ENCODE data around the gene RAB6B. TPM values are rescaled to one million over a fixed set of nuclear protein-coding genes. Genes with fewer than 3 reads are reported as not detected.

The RAB6B gene
- total RNA-seq, 1 experiment from 2014 or later = 0.52 TPM

GRCh38 chr3:133833267-133833666 is 62.4 kb downstream of the RAB6B start:
- Histone ChIP-seq H3K27me3 (ENCODE audit: insufficient read depth, low read depth) (peaks cover 19% of the 10 kb centered on the region; the same call in 1 of the 2 replicates), H3K4me3 (no peak overlapping the region), H3K4me2 (no peak overlapping the region), H3K27ac (no peak overlapping the region), H4K20me1 (ENCODE audit: insufficient read depth) (no peaks in the 10 kb centered on the region), H3K36me3 (ENCODE audit: low read depth) (no peaks in the 10 kb centered on the region), H3K9me3 (ENCODE audit: insufficient read depth, low read depth) (no peaks in the 10 kb centered on the region), H2AFZ (no peak overlapping the region), H3K79me2 (ENCODE audit: low read depth) (no peaks in the 10 kb centered on the region), H3K4me1 (replicated peaks; ENCODE audit: insufficient read depth) (no peaks in the 10 kb centered on the region), H3F3A (ENCODE audit: insufficient read depth, low read depth) (no peaks in the 10 kb centered on the region), H3K9me2 (ENCODE audit: insufficient read depth) (no peaks in the 10 kb centered on the region)
- POLR2A ChIA-PET (ENCODE audit: unreplicated experiment) = no interaction called here
- no TSS peak for BruUV-seq (replicated peaks)
- no peak for TF ChIP-seq EZH2 (IDR thresholded peaks at IDR 0.05; ENCODE audit: low read depth)
- no peak for TF ChIP-seq CTCF (conservative IDR thresholded peaks at IDR 0.05)
- CTCF ChIA-PET = interaction anchor here (1.0 kb wide), 1 partner anchor 16 kb away, joined by 5 read pairs; no protein-coding TSS in a partner anchor
- intact Hi-C loops (cut with micrococcal nuclease; ENCODE audit: unreplicated experiment) = no loop called here
- no peak for DNase-seq

GRCh38 chr3:133832802-133833144 is 62.9 kb downstream of the RAB6B start:
- H3K36me3 ChIP-seq (ENCODE audit: low read depth) = no peaks in the 10 kb centered on the region
- H3K4me3 ChIP-seq = no peak overlapping the region
- no peak overlapping the region for H2AFZ ChIP-seq
- no peak overlapping the region for H3K27ac ChIP-seq
- no peaks in the 10 kb centered on the region for H4K20me1 ChIP-seq (ENCODE audit: insufficient read depth)
- no peaks in the 10 kb centered on the region for H3K4me1 ChIP-seq (replicated peaks; ENCODE audit: insufficient read depth)
- H3K4me2 ChIP-seq = no peak overlapping the region
- POLR2A ChIA-PET (ENCODE audit: unreplicated experiment) = no interaction called here
- H3K27me3 ChIP-seq (ENCODE audit: insufficient read depth, low read depth) = peaks cover 14% of the 10 kb centered on the region; the same call in 1 of the 2 replicates
- peak in 1 of 2 experiments; percentile 25 for DNase-seq
- no peaks in the 10 kb centered on the region for H3F3A ChIP-seq (ENCODE audit: insufficient read depth, low read depth)
- no TSS peak for BruUV-seq (replicated peaks)
- no peaks in the 10 kb centered on the region for H3K79me2 ChIP-seq (ENCODE audit: low read depth)
- TF ChIP-seq EZH2 (IDR thresholded peaks at IDR 0.05; ENCODE audit: low read depth) (no peak), CTCF (conservative IDR thresholded peaks at IDR 0.05) (no peak)
- CTCF ChIA-PET = interaction anchor here (1.0 kb wide), 1 partner anchor 16 kb away, joined by 5 read pairs; no protein-coding TSS in a partner anchor
- H3K9me2 ChIP-seq (ENCODE audit: insufficient read depth) = no peaks in the 10 kb centered on the region
- intact Hi-C loops (cut with micrococcal nuclease; ENCODE audit: unreplicated experiment) = no loop called here
- no peaks in the 10 kb centered on the region for H3K9me3 ChIP-seq (ENCODE audit: insufficient read depth, low read depth)

- peaks cover 8% of the 10 kb centered on the region; the same call in 1 of the 2 replicates for H3K27me3 ChIP-seq (ENCODE audit: insufficient read depth, low read depth)
- BruUV-seq (replicated peaks) = no TSS peak
- H3K9me2 ChIP-seq (ENCODE audit: insufficient read depth) = no peaks in the 10 kb centered on the region
- H3K27ac ChIP-seq = no peak overlapping the region
- H3K79me2 ChIP-seq (ENCODE audit: low read depth) = no peaks in the 10 kb centered on the region
- H3K9me3 ChIP-seq (ENCODE audit: insufficient read depth, low read depth) = no peaks in the 10 kb centered on the region
- ChIA-PET POLR2A (ENCODE audit: unreplicated experiment) (no interaction called here), CTCF (interaction anchor here (1.0 kb wide), 1 partner anchor 15 kb away, joined by 5 read pairs; no protein-coding TSS in a partner anchor)
- TF ChIP-seq CTCF (conservative IDR thresholded peaks at IDR 0.05) (peak; percentile 26; the same call in 1 of the 2 replicates), EZH2 (IDR thresholded peaks at IDR 0.05; ENCODE audit: low read depth) (no peak)
- H2AFZ ChIP-seq = no peak overlapping the region
- intact Hi-C loops (cut with micrococcal nuclease; ENCODE audit: unreplicated experiment) = no loop called here
- no peaks in the 10 kb centered on the region for H3K4me1 ChIP-seq (replicated peaks; ENCODE audit: insufficient read depth)
- H3K4me3 ChIP-seq = no peak overlapping the region
- H3K36me3 ChIP-seq (ENCODE audit: low read depth) = no peaks in the 10 kb centered on the region
- no peak overlapping the region for H3K4me2 ChIP-seq
- no peaks in the 10 kb centered on the region for H4K20me1 ChIP-seq (ENCODE audit: insufficient read depth)
- DNase-seq = peak in 1 of 2 experiments; percentile 20
- no peaks in the 10 kb centered on the region for H3F3A ChIP-seq (ENCODE audit: insufficient read depth, low read depth)
Measured at GRCh38 chr3:133831966-133832801, 63.5 kb downstream of the RAB6B start.

All from PC-9 (cell line).